CD4-positive, alpha-beta T cell treated with Interferon alpha-2 for 1 hour (primary cell): ENCODE results near the gene SUGCT.

ENCODE experiments used
- DNase-seq, 2 donors: peaks; one replicate each; pipeline ENCODE4 v3.0.0-alpha.2; 2020 to 2022

Gene SUGCT

GRCh38 chr7:40701836-40702551 lies 567.2 kb downstream of the SUGCT start:
- no peak for DNase-seq

DNA sequence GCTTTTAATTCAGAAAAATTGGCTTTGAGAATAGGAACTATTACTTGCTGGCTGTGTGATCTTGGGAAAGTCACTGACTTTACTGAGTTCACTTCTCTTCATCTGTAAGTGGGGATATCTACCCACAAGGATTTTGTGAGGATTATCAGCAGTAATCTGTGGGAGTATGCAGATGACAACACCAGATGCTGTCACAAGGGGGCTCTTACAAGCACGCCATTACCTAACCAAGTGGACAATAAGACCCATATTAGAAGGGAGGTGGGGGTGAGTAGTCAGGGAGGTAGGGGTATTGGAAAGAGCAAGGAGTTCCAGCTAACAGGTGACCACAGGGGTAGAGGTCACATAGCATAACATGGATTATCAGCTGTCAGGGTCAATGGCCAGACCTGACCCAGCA lies 569.4 kb downstream of the SUGCT start:
- DNase-seq = no peak

- no peak for DNase-seq
These were observed 572.0 kb downstream of the SUGCT start for GRCh38 chr7:40706829-40707228.

DNA sequence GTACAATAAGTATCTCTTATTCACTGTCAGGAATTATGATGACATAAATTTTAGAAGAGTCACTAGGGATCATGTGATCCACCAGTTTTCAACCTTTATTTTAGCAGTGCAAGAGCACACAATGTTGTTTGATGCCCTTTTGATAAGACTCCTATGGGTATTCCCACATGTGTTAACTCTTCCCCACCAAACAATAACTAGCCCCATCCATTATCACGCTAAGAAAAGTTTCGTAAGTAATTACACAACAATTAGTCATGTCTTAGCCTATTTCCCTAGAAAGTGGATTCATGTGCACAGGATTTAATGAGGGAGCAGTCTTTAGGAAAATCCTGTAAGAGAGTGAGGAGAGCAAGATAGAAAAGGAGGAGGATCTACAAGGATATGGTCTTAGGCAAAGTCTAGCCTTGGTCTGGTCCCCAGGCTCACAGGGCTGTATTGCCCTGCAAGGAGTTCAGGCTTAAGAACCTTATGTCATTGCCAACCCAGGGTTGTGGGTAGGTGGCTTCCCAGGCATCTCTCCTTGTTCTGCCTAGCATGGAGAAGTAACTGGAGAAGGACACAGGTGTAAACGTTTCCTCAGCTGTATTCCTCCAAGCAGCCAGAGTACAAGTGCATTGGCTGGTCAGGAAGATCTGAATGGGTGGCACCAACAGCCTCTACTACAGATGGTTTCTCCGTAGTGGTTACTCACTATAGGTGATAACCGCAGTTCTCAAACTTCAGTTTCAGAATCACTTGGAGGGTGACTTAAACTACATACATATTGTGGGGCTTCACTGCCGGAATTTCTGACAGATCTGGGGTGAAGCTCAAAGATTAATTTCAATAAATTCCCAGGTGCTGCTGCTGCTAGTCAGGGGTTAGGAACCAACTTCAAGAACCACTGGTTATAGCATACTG lies 574.5 kb downstream of the SUGCT start:
- DNase-seq = no peak

GRCh38 chr7:40711706-40712105 lies 576.9 kb downstream of the SUGCT start:
- no peak for DNase-seq

DNA sequence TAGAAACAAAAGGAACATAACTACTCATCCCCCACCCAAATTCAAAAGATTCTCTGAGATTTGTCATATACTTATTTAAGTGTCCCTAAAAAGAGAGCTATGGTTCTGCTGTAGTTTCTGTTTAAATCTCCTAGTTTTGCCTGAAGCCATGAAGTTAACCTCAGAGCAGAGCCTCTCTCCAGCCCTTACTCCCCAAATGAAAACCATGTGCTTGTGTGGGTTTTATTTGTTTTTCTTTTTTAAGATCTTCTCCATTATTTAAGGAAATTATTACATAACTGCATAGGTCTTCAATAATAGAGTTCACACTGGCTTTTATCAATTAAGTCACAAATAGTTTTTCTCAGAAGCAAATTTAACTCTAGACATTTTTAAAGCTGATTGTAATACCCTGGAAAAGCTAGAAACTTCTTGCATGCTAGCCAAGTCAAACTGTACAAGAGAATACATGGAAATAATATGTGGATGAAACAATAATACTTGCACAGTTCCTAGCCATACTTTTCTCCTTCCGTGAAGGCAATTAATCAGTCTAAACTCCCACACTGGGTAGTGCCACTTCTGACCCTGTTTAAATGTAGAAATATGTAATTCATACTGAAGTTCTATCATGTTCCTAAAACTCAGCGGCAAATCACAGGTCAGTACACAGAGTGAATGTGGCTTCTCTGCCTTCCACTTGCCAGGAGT lies 579.7 kb downstream of the SUGCT start:
- no peak for DNase-seq

- DNase-seq = no peak
These were observed 580.2 kb downstream of the SUGCT start for GRCh38 chr7:40715053-40715430.

DNA sequence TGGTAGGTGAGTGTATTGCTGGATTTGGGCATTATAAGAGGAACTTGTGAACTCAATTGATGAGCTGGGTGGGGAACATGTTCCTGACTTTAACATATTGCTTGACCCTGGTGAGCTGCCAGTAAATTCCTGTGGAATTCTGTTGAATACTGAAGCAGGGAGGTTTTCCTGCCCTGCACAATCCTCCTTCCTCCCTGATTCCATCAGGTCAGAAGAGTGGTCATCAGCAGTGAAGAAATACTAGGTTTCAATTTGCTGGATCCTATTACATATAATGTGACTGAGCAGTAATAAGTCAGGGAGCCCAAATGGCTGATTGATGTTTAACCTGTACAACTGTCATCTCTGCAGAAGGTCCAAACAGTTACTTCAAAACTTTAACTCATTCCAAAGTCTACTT lies 581.2 kb downstream of the SUGCT start:
- DNase-seq = no peak

GRCh38 chr7:40717242-40717641 lies 582.4 kb downstream of the SUGCT start:
- DNase-seq = no peak

DNA sequence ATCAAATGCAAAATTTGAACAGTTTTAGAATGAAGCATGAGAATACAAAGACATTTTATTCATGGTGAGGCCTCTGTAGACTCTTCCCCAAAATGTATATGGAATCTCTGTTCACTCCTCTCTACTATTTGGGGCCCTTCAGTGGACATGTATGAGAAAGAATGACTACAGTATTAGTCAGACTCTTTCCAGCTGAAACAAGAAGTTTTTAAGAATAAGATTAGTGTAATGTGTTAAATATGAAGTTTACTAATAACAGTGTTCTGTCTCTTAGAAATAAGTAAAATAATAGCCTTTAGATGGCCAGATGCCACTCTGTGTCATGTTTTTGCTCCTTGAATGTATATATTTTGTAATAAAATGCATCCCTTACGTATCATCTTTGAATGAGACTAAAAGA lies 585.6 kb downstream of the SUGCT start:
- no peak for DNase-seq

- no peak for DNase-seq
These were observed 586.6 kb downstream of the SUGCT start for GRCh38 chr7:40721342-40721949.

DNA sequence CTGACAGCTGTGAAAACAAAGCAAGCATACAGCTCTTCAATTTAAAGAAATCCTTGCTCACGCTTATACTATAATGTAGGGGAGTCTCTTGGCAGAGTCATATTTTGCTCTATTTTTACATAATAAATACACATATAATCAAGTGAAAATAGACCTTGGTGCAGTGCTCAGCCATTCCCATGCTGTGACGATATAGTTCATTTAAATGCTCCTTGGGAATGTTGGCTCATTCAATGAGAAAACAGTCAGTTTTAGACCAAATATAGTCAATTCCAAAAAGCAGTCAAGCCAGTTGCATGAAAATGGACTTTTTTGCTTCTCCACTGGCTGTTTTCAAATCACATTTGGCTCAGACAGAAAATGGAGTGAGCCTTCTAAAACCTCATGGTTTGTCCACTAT lies 587.4 kb downstream of the SUGCT start:
- no peak for DNase-seq

GRCh38 chr7:40723829-40724228 lies 589.0 kb downstream of the SUGCT start:
- no peak for DNase-seq

- DNase-seq = no peak
These were observed 591.8 kb downstream of the SUGCT start for GRCh38 chr7:40726559-40726958.

GRCh38 chr7:40733114-40733513 lies 598.3 kb downstream of the SUGCT start:
- no peak for DNase-seq

- no peak for DNase-seq
These were observed 598.8 kb downstream of the SUGCT start for GRCh38 chr7:40733578-40733977.

GRCh38 chr7:40739257-40739656 lies 604.5 kb downstream of the SUGCT start:
- no peak for DNase-seq

GRCh38 chr7:40742270-40742669 lies 607.5 kb downstream of the SUGCT start:
- DNase-seq = no peak

DNA sequence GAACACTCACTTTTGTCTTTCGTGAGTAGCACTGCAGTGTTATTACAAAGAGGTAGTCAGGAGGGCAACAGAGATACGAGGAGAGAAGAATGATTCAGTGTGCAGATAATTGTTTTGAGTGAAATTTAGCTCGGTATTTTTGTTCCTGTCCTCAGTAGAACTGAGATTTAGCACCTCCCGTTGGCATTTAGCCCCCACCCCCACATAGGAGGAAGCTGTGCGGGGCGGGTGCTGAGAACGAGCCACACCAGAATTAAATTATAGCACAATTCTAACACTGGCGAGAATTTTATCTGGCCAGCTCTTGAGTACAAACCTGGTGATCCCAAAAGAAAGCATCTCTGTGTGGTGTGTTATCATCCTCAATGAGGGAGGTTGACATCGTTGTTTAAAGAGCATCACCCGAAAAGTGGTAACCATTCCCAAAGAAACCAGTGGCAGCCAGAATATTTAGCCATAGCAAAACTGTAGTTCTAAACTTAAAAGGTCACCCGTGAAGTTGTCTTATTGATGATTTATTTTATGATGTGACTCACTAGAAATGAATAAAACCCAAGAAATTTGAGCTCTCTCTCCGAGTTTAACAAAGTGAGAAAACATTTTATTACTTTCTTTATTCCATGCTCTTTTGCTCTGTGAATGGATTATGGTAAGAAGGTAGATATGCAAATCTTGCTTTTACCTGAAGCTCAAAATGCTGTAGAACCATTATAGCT lies 612.2 kb downstream of the SUGCT start:
- DNase-seq = no peak

GRCh38 chr7:40747856-40748255 lies 613.1 kb downstream of the SUGCT start:
- DNase-seq = no peak

DNA sequence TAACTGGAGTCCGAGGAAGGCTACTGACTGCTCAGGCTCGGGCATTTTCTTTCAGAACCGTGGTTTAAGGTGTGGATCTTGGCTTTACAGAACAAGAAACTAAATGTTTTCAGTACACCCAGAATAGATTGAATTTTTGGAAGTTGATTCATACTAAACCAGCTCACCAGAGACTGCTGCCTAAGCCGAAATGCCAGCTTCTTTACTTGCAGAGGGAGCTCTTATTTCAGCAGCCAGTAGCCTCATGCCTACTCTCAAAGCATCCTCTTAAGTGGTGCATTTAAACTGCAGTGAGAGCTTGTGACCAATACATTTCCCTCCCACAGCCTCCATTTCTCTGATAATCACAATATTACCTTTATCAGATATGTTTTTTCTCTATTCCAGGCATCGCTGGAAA lies 615.1 kb downstream of the SUGCT start:
- no peak for DNase-seq

- no peak for DNase-seq
These were observed 618.6 kb downstream of the SUGCT start for GRCh38 chr7:40753455-40753854.

DNA sequence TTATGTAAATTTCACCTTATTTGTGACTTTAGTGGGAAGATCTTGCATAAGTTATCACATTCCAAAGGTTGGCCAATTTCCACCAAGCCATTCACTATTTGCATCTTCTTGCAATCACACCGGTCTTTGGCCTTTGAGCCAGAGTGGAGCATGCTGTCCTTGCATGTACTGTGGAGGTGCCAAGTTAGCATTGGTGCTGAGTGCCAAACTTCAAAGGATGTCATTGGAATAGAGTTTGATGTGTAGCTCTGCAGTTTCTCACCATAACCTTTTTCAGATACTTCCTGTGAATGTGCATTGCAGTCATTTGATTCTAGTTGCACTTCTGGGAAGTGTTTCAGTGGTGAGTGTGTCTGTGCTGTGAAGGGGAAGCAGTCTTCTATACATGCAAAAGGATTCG lies 620.6 kb downstream of the SUGCT start:
- DNase-seq = no peak
